Activated CD4-positive, alpha-beta T cell treated with anti-CD3 and anti-CD28 coated beads, Interleukin-10, Interleukin-2, amounts not matched to agents 100 ng/mL and 50 ng/mL, durations not matched to agents 16 hours and 8 hours (primary cell): ENCODE data around the gene CCDC17.

Source experiments
- DNase-seq: peaks from one replicate; pipeline ENCODE4 v3.0.0-alpha.2; 2020

Gene CCDC17

GRCh38 chr1:45623972-45624371 lies at the start of gene CCDC17:
TSS of gene CCDC17 (minus strand) at chr1:45624054. CDS start at chr1:45623909, 145 bp downstream.
- DNase-seq, result no peak

GRCh38 chr1:45669859-45670655 lies 46.2 kb upstream of the CCDC17 start:
- no peak for DNase-seq

GRCh38 chr1:45669379-45669778 lies 45.5 kb upstream of the CCDC17 start:
- no peak for DNase-seq

- DNase-seq, result no peak
Observed at GRCh38 chr1:45668526-45668925, 44.7 kb upstream of the CCDC17 start.

GRCh38 chr1:45667321-45668111 lies 43.7 kb upstream of the CCDC17 start:
- DNase-seq, result no peak

GRCh38 chr1:45666836-45667235 lies 43.0 kb upstream of the CCDC17 start:
- no peak for DNase-seq

GRCh38 chr1:45660336-45660735 lies 36.5 kb upstream of the CCDC17 start:
- no peak for DNase-seq

DNA sequence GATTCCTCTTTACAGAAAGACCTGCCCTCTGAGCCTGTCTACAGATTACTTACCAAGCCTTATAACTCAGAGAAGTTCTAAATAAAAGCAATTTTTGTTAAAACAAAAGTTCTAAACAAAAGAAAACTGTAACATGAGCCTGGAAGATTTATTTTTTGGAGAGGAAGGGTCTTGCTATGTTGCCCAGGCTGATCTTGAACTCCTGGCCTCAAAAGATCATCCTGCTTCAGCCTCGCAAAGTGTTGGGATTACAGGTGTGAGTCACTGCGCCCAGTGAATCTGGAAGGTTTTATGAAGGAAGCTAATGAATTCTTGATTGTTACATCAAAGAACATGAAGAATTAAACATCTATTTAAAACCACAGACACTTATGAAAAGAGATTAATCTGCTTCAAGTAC lies 35.4 kb upstream of the CCDC17 start:
- no peak for DNase-seq

- no peak for DNase-seq
Observed at GRCh38 chr1:45658171-45658570, 34.3 kb upstream of the CCDC17 start.

DNA sequence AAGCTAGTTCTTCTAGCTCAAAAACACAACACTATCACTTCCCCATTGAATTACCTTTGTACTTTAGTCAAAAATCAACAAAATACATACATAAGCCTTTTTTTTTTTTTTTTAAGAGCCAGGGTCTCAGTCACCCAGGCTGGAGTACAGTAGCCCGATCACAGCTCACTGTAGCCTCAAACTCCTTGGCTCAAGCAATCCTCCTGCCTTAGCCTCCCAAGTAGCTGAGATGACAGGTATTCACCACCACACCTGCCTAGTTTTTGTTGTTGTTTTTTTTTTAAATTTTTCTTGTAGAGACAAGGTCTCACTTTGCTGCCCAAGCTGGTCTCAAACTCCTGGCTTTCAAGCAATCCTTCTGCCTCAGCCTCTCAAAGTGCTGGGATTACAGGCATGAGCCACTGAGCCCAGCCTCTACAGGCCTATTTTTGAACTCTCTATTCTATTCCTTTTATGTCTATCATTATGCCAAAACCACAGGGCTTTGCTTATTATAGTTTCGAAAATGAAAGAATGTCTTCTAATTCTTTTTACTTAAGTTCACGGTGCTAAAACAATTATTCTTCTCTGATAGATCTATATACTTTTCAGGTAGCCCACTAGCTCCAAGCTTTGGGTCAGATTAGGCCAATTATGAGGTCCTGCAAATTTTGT lies 32.8 kb upstream of the CCDC17 start:
- DNase-seq, result no peak

DNA sequence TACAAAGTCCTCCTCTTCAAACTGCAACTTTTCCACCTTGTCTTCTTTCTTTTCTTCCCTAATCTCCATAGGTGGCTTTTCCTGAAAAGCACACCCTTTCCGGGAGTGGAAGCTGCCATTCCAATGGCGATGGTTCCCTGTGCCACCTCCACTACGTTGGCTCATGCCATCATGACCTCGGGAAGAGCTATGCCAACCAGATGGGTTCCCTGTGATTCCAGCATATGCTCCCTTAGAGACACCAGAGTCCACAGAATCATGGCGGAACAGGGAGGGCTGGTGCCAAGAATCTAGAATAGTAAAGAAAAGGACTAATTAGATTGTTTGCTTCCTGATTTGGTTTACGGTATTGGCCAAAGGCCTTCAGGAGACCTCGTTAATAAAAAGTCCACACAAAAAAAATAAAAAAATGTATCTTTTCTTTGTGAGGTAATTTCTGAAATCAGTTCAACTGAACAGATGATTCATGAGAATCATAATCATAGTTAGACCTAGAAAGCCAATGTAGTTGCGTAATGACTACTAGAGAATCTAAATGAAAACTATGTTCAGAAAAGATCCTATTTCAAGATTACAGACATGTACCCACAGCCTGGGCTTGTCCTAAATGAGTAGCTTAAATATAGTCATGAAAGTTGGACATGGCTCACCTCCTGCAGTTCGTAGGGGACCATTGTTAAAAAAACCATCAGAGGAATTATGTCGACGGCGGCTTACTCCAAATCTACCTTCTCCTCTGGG lies 30.9 kb upstream of the CCDC17 start:
- peak; percentile 78 for DNase-seq

DNA sequence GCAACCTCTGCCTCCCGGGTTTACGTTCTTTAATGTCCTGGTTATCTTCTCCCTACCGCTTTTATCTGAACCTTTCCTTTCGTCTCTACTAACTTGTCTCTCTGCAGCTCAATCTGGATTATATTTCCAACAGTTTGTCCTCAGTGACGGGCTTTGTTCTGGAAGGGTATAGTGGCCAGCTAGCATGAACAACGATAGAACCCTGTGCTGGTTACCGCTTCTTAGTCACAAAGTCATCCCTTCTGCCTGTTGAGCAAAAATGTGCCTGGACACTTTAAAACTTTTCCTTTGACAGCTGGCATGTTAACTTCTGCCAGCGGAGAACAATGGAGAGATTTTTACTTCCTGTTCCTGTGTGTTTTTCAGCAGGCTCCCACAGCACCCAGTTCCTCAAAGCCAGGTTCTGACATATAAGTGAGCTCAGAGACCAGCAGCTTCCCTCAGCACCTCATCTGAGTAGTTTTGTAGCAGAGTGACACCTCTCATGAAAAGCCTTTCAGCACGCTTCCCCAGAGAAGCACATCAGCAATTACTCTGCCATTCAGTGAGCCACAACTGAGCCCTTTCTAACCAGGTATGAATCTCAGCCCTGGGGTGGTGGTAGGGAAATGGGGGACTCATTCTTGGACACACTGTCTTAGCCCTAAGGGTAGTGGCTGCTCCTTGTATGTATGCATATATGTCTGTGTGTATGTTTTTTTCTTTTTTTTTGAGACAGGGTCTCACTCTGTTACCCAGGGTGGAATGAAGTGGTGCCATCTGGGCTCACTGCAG lies 23.6 kb upstream of the CCDC17 start:
- no peak for DNase-seq

DNA sequence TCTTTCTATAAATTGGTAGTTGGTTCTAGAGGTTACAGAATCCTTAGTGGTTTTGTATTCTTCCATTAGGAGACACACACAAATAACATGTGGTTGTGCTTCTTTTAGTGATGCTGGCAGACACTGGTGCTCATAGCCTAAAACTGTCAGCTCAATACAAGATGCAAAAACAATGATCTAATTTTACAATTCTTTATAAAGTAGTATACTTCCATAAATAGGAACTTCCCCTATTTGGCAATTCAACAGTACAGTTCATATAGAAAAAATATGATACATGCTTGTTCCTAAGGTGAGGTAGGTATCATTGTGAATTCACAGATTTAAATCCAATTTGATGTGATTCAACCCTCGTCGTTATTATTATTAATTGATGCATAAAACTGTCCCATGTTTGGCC lies 20.8 kb upstream of the CCDC17 start:
- DNase-seq, result no peak

- no peak for DNase-seq
Observed at GRCh38 chr1:45643978-45644377, 20.1 kb upstream of the CCDC17 start.

DNA sequence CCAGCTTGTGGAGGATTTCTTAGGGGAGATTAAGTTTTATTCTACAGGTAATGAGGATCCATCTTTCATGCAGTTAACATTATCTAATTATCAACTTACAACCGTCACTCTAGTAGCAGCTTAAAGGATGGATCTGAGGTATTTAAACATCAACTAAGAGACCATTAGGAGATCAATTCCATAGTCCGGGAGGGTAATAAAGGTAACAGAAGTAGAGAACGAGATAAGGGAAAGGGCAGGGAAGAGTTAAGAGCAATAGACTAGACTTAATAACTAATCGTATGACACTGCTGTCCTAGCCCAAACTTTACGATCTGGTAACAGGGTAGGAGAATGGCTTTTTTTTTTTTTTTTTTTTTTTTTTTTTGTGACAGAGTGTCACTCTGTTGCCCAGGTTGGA lies 19.5 kb upstream of the CCDC17 start:
- DNase-seq, result no peak

DNA sequence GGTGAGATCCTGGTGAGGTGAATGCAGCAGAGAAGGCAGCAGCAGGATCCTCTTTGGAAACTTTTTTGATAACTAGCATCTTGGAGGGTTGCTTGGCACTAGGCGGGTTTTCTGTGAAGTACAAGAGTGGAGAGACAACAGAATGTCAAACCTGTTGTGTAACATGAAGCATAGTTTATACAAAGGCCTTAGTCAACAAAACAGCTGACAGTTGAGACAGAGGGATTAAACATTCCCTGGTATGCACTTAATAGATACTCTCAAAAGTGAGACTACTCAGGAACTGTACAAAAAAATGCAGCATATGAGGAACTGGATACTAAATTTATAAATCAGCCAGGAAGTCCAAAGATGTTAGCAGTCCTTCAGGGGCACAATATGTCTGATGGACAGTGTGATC lies 16.4 kb upstream of the CCDC17 start:
- DNase-seq, result no peak

- no peak for DNase-seq
Observed at GRCh38 chr1:45635211-45635610, 11.4 kb upstream of the CCDC17 start.

GRCh38 chr1:45630429-45630828 lies 6.6 kb upstream of the CCDC17 start:
- no peak for DNase-seq

- DNase-seq, result no peak
Observed at GRCh38 chr1:45629035-45629434, 5.2 kb upstream of the CCDC17 start.

GRCh38 chr1:45622524-45623394 lies 1.1 kb downstream of the CCDC17 start:
- no peak for DNase-seq

DNA sequence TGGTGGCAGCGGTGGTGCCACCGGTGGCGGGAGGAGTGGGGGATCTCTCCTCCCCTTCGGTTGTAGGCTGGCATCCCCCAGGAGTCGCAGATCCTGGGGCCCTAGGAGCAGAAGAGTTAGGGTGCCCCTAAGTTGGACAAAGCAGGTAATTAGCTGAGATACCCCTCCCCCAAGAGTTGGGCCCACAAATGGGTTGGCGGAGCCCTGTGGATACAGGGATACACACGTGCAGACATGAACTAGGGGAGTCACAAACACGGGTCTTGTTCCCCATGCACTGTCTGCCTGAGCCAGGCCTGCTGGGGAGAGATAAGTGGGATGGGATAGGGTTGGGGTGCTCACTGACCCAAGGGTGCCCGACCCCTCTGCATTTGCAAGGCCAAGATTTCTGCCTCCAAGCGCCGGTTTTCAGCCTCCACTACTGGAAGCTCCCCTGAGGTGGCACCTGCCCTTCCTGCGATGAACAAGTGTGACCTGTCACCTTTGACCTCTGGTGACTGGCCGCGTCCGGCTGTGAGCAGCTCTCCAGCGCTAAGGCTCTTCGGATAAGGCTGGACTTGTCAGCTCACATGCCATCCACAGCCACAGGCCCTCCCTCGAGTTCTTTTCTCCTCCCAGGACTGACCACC lies 1.8 kb downstream of the CCDC17 start:
- DNase-seq, result no peak
